ENCODE measurements around the gene KCNK3.
"Not testable (repeated sequence)": the region's sequence is repeated elsewhere in the genome, so short reads cannot be mapped to it uniquely, and the experiment has no call there.

KCNK3 gene

DNA sequence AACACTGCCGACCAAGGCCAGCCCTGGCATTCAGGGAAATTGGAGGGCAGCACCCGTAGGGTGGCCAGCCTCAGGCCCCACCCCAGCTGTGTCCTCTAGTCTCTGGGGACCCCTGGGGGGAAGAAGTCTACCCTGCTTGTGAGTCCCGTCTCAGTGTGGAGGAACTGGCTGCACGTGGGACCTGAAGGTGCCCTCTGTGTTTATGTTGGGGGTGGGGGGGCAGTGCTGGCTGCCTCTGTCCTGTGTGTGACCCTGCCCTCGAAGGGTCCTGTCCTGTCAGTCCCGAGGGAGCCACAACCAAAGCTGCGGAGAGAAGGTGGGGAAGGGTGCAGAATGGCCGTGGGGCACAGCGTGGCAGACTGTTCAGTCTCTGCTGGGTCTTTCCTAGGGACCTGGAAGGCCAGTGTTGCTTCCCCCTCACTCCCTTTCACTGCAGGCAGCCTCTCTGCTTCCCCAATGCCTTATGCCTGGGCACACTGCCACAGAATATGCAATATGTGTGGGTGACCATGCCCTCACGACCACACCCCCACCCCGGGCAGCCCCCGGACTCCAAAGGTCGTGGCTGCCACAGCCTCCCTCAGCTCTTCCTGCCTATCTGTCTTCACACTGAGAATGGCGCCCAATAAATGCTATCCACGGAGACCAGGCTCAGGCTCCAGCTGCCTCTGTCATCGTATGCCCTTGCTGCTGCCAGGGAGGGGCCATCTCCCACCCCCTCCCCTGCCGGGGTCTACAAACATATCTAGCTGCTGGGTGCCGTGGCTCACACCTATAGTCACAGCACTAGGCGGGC is 38.2 kb downstream of the KCNK3 start:
- no peak for DNase-seq (ENCODE audit: low read depth)

DNA sequence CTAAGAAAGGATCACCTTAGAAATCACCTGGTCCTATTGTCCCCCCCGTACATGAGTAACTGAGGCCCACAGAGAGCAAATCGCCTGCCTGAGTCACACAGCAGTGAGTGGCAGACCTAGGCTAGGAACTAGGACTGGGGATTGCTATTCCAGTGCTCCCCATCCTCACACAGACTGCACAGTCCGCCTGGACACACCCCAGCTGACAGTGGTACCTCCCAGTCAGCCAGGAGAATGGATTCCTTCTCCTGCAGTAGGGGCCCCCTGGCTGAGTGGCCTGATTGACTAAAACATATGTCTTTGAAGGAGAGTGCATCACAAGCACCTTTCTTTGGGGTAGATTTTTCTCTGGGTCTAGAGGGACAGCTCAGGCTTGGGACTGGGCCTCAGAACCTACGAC is 39.2 kb downstream of the KCNK3 start:
- DNase-seq (ENCODE audit: low read depth): no peak

DNA sequence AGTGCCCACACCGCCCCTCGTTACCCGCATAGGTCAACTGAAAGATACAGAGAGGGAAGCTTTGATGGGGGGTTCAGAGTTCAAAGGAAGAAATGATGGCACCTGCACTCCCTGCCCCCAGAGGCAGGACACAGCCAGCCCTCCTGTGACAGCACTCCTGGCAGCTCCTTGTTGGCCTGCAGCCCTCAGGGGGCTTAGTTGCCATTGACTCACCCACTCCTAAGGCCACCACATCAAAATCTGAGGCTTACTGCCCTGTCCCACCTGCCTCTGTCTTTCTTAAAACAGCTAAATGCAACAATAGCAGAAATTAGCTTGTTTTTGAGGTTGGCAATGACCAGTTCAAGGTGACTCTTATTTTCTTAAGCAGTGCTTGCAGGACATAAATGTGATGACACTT is 39.9 kb downstream of the KCNK3 start:
- no peak for DNase-seq (ENCODE audit: low read depth)

DNA sequence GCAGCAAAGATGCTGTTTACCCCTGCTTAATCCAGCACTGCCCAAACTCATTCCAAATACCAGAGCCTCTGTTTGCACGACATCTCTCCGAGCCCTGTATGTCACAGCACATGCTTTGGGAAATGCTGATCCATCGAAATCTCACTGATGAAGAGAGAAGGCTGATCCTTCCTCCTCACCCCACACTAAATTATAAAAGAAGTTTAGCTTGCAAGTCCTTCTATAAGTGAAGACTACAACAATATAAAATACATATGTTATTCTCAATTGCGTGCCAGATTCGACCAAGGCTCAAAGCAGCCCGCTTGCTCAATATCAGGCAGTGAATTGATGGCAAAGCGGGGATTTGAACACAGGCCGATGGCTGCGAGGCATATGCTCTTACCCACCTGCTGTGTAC is 40.9 kb downstream of the KCNK3 start:
- DNase-seq (ENCODE audit: low read depth): no peak

DNA sequence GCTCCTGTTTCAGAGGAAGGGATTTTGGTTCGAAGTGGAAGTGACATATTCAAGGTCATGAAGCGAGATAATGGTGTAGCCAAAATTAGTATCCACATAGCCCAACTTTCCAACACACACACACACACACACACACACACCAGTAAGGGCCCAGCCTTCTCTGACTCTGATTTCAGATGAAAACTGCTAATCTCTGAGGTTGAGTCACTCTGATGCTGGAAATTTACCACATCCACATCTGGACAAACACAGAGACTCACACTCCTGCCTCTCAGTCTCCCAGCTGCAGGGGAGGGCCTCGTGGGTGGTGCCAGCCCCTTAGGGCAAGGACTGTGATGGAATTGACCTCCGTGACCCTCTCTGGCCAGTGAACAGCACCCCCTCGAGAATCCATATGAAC is 42.6 kb downstream of the KCNK3 start:
- DNase-seq (ENCODE audit: low read depth): peak; percentile 68

DNA sequence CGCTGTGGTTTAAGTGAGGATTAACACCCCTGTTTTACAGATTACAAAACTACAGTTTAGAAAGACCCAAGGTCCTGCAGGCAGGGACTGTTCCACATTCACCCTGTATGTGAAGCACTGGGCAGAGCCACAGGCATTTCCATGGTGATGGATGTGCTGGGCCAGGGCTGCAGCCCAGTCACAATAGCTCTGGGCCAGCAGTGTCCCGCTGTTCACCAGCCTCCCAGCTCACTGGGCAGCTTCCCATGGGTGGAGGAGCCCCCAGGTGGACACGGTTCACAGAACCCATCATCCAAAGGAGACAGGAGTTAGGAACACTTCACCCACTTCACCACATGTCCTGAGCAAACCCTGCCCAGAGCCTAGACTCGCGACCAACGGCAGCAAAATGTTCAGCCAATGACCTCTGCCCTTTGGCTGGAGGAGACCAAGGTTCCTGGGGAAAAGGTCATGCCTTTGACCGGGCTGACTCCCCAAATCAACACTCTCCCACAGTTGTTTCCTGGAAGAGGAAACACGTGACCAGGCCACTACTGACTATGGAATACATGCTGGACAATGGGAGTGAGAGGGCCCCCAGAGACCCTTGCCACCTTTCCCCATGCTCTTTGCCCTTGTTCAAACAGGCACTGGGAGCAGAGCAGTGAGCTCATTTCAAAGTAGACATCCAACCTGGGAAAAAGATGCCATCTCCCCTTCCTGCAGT is 43.5 kb downstream of the KCNK3 start:
- DNase-seq (ENCODE audit: low read depth): no peak

DNA sequence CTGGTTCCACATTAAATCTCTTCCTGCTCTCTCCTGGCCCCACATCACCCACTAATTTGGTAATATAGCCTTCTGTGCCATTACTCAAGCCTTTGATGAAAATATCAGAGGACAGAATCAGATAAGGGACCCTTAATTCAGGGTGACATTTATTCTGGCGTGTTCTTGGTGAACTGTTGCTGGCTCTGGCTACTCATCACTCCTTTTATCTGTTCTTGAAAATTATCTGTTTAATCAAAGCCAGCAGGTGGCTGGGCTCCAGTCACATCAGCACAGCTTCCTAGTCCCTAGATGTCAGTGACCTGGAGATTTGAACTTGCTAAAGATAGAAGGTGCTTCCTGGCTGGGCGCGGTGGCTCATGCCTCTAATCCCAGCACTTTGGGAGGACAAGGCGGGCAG is 44.7 kb downstream of the KCNK3 start:
- no peak for DNase-seq (ENCODE audit: low read depth)

DNA sequence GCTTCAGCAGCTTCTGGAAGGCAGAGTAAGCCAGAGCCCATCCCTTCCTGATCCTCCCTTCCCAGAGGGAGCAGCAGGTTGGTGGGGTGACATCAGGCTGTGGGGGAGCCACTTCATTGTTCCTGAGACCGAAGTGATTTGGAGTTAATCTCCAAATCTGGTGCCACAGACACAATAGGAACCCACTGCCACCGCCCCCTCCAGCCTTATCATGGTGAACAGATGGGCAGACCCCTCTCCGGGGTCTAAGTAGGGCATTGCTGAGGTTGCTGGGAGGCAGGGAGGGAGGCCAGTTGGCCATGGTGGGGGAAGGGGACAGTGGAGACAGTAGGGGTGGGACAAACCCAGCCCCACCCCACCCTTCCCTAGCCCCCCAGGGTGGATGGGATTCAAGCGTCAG is 46.0 kb downstream of the KCNK3 start:
- DNase-seq (ENCODE audit: low read depth): no peak

DNA sequence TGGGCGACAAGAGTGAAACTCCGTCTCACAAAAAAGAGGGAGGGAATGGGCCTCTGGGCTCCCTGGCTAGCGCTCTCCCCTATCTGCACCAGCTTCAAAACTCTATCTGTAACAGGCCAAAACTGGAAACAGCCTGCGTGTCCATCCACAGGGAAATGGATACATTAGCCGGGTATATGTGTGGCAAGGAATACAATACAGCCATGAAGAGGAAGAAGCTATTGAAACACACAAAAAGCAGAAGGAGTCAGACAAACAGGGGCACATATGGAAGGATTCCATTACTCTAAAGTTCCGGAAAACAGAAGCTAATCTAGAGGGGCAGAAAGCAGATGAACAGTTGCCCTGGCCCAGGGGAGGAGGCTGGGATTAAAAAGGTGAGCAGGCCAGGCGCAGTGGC is 47.0 kb downstream of the KCNK3 start:
- DNase-seq (ENCODE audit: low read depth): no peak

DNA sequence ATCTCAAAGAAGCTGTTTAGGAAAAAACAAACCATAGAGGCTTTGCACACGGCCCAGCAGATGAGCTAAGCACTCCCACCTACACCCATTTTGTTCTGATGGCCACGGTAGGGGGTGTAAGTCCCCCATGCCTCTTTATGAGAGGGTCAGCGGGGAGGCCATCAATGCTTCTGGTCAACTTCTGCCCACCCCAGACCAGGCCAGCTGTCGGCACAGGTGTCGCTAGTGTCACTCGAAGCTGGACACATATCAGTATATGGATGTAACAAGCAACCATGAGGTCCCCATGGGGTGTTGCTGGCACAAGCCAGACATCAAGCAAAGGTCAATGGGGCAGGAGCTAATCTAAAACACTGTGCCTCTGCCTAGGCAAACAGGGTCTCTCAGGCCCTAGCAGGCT is 47.8 kb downstream of the KCNK3 start:
- no peak for DNase-seq (ENCODE audit: low read depth)

DNA sequence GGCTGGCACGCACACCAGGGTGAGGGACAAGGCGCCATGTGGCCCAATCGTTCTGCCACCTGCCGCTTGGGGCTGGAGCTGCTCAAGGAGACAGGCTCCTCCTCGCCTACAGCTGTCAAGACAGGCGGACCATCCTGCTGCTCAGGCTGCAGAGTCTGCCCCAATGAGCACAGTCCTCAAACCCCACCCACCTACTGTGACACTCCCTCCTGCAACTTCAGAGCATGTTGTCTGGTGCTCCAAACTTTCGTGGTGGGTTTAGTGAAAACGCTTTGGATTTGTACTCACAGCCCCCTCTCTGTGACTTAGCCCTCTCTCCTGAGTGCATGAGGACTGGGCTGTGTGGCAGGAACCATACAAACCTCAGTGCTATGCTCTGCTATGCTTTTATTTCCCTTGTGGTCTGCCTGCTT is 48.4 kb downstream of the KCNK3 start:
- DNase-seq (ENCODE audit: low read depth): no peak

DNA sequence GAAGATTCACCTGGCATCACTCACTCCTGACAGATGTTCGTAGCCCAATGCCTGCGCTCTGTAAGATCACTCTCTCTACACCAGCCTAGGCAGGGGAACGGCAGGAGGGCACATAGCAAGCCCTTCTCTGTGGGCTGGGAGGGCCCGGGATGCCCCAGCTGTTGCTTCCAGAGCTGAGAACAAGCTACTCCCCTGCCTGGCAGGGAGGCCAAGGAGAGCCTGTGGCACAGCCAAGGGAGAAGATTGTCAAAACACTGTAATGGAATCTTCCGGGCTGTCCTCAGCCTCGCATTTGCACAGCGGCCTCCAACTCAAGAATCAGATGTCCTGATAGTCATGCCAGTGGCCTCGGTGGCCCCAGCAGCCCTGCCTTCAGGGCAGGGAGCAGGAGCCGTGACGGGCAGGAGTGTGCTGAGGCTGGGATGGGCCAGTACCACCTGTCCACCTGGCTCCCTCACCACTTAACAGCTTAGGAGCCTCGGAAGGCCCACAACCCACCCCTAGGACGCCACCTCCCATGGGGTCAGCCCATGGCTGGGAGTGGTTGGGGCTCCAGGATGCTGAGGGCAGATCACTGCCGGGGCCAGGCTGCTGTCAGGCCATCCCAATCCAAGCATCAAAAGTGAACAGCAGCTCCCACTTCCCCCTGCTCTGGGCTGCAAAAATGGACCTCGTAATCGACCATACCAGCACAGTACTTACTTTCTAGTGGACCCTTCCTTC is 49.7 kb downstream of the KCNK3 start:
- DNase-seq (ENCODE audit: low read depth): no peak

DNA sequence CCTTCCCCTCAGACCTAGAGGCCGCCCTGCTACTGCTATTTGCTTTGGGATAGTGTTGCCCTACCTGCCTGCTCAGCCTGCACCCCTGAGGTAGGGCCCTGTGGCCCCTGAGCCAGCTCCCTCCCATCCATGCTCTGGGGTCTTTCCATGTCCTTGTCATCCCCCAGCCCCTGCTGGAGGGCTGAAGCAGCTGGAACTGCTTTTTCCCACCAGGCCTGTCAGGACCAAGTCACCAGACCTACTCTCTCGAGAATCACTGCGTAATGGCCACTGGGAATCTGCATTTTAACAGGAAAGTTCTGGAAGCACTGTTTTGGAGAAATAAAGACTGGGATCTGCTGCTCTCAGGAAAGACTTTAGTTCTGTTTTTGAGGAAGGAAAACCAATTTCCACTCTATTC is 51.3 kb downstream of the KCNK3 start:
- no peak for DNase-seq (ENCODE audit: low read depth)

DNA sequence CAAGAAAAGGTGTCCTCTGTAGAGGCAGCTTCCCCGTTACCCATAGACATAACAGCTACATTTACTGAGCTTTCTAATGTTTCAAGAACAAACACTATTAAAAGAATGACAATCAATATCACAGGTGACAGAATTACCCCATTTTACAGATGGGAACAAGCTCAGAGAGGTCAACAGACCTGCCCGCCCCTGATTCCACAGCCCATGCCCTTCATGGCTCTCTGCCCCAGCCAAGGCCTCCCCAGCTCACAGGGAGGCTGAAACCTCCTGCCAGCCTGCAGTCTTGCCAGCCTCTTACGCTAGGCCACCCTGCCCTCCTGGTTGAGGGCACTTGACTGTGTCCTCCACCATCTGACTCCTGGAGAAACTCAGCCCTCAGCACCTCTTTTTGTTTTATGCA is 52.4 kb downstream of the KCNK3 start:
- DNase-seq (ENCODE audit: low read depth): no peak

DNA sequence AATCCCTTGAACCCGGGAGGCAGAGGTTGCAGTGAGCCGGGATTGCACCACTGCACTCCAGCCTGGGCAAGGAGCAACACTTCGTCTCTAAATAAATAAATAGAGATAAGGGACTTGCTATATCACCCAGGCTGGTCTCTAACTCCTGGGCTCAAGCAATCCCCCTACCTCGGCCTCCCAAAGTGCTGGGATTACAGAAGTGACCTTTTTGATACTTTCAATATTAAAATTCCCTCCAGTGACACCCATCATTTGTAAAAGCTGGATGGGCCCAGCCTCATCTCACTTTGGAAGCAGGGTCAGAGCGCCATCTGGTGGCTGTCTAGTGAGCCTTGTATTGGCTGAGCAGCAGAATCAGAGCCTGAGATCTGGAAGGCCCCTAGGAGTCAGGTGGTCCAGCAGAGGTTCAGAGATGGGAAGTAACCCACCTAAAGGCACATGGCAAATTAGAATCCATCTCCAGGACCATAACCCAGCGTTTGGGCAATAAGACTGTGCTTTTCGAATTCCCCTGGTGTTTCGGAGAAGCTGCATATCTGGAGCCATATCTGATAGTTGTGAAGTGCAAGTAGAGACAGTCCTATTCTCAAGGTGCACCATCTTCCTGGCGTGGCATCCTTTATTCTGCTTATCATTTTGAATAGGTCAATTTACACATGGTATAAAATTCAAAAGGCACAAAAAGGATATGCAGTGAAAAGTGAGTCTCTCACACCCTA is 53.2 kb downstream of the KCNK3 start:
- DNase-seq (ENCODE audit: low read depth): no peak

DNA sequence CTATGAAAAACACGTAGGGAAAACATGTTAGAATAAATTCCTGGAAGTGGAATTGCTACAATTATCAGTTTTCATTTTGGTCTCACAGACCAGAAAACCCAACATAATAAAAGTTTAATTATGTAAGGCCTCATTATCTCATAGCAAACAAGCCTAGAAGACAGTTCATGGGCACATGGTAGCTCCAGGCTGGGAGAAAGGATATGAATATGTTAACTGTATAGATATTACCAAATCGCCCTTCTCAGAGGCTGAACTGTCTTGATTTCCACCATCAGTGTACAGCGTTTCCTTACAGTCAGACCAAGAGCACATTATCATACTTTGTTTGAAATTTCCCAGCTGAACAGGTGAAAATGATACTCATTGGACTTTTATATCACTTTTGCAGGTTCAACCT is 54.4 kb downstream of the KCNK3 start:
- DNase-seq (ENCODE audit: low read depth): no peak

DNA sequence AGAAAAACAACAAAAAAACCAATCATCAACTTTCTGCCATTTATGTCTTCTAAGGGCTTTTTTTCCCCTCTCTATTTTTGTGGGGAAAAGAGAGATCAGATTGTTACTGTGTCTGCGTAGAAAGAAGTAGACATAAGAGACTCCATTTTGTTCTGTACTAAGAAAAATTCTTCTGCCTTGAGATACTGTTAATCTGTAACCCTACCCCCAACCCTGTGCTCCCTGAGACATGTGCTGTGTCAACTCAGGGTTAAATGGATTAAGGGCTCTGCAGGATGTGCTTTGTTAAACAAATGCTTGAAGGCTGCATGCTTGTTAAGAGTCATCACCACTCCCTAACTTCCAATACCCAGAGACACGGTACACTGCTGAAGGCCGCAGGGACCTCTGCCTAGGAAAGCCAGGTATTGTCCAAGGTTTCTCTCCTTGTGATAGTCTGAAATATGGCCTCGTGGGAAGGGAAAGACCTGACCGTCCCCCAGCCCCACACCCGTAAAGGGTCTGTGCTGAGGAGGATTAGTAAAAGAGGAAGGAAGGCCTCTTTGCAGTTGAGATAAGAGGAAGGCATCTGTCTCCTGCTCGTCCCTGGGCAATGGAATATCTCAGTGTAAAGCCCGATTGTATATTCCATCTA is 57.4 kb downstream of the KCNK3 start:
- not testable (repeated sequence) for DNase-seq (ENCODE audit: low read depth)

DNA sequence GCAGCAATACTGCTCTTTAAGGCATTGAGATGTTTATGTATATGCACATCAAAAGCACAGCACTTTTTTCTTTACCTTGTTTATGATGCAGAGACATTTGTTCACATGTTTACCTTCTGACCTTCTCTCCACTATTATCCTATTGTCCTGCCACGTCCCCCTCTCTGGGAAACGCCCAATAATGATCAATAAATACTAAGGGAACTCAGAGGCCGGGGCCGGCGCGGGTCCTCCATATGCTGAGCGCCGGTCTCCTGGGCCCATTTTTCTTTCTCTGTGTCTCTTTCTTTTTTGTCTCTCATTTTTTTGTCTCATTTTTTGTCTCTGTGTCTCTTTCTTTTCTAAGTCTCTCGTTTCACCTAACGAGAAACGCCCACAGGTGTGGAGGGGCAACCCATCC is 57.9 kb downstream of the KCNK3 start:
- not testable (repeated sequence) for DNase-seq (ENCODE audit: low read depth)

DNA sequence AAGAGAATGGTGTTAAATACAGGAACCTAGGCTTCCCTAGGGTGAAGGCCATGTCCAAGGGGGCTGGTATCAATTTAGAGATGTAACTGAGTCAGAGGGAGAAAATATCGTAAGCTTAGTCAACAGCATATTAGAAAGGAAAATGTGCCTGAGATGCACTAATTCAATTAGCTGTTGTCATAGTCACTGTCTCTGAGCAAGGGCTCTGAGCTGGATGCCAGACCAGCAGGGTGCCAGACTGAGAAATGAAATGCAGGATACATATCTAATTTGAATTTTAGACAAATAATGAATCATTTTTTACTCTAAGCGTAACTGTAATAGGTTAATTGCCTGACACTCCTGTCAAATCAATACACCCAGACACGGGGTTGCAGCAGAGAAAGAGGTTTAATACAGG is 60.1 kb downstream of the KCNK3 start:
- no peak for DNase-seq (ENCODE audit: low read depth)

DNA sequence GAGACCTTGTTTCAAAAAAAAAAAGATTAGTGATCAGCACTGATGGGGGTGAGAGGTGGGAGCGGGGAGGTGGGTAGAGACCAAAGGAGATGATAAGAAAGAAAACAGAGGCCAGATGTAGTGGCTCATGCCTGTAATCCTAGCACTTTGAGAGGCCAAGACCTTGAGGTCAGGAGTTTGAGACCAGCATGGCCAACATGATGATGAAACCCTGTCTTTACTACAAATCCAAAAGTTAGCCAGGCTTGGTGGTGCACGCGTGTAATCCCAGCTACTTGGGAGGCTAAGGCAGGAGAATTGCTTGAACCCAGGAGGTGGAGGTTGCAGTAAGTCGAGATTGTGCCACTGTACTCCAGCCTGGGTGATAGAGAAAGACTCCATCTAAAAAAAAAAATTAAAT is 62.0 kb downstream of the KCNK3 start:
- DNase-seq (ENCODE audit: low read depth): no peak

DNA sequence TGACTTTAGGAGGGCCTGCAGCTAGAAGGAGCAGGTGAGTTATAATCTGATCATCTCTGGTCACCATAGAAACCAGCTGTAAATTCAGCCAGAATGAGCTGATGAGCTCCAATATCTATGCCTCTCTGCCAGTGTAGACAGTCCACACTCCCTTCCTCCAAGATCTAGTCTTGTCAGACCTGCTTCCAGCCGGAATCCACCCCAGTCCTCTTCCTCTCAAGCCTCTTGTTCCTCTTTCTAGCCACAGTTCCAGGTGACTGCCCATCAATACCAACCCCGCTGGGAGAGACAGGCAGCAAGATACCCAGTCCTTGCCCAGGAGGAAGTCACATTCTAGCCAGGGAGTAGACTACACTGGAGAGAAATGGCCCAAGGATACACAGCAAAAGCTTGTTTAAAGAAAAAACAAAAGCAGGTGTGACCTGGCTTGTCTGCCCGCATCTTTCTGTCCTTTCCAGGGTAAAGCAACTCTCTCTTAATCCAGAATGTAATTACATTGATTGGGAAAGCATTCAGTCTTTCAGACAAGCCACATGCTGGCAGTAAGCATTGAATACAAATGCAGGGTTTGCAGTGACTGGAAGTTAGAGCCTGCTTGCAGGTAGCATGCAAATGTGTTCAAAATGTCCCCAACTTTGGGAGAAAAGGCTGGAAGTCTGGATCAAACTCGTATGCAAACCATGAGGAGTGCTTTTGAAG is 62.6 kb downstream of the KCNK3 start:
- no peak for DNase-seq (ENCODE audit: low read depth)

Measured in GM04503 (cell line).